Posterior cingulate gyrus (tissue), 11 donors: ENCODE results near the gene MAD1L1.

Experiments used
- DNase-seq, 10 donors: peaks; one replicate each; pipeline versions ENCODE4 v3.0.0 to v3.0.0-alpha.2; 2020 to 2021; ENCODE audit warnings: mixed read lengths in 3 of 10
- intact Hi-C: fragments of 100-400 bp; cut with DNase I; formaldehyde crosslinking; loops from one replicate; pipeline ENCODE4 v1.15.1; 2023

The MAD1L1 gene

GRCh38 chr7:2083362-2083761, 149.4 kb downstream of the MAD1L1 start:
- intact Hi-C loops: no loop called here

GRCh38 chr7:2082139-2082998, 150.4 kb downstream of the MAD1L1 start:
- peak in 3 of 10 donors; percentile 37 to 91 (median 68) for DNase-seq
- intact Hi-C loops: no loop called here

More at GRCh38 chr7:2083362-2083761, 149.4 kb downstream of the MAD1L1 start:
- DNase-seq: peak in 1 of 10 donors; percentile 84

GRCh38 chr7:2081526-2082135, 151.1 kb downstream of the MAD1L1 start:
- intact Hi-C loops: no loop called here
- DNase-seq: peak in 1 of 10 donors; percentile 77

- intact Hi-C loops: no loop called here
- DNase-seq: no peak
Measured at GRCh38 chr7:2080477-2080876, 152.3 kb downstream of the MAD1L1 start.

- DNase-seq: no peak
- intact Hi-C loops: no loop called here
Measured at GRCh38 chr7:2080060-2080387, 152.7 kb downstream of the MAD1L1 start.

GRCh38 chr7:2079332-2080059, 153.2 kb downstream of the MAD1L1 start:
- intact Hi-C loops: no loop called here
- DNase-seq: no peak

GRCh38 chr7:2078899-2079298, 153.8 kb downstream of the MAD1L1 start:
- peak in 1 of 10 donors; percentile 81 for DNase-seq
- intact Hi-C loops: no loop called here

- intact Hi-C loops: no loop called here
- peak in 1 of 10 donors; percentile 73 for DNase-seq
Measured at GRCh38 chr7:2076649-2077064, 156.1 kb downstream of the MAD1L1 start.

GRCh38 chr7:2075811-2076210, 156.9 kb downstream of the MAD1L1 start:
- intact Hi-C loops: no loop called here
- DNase-seq: peak in 1 of 10 donors; percentile 77

GRCh38 chr7:2074691-2075090, 158.1 kb downstream of the MAD1L1 start:
- intact Hi-C loops: no loop called here

GRCh38 chr7:2072798-2073197, 159.9 kb downstream of the MAD1L1 start:
- peak in 1 of 10 donors; percentile 67 for DNase-seq
- intact Hi-C loops: no loop called here

More at GRCh38 chr7:2074691-2075090, 158.1 kb downstream of the MAD1L1 start:
- DNase-seq: no peak

GRCh38 chr7:2072042-2072441, 160.7 kb downstream of the MAD1L1 start:
- intact Hi-C loops: no loop called here

GRCh38 chr7:2071133-2071832, 161.5 kb downstream of the MAD1L1 start:
- intact Hi-C loops: no loop called here
- DNase-seq: no peak

More at GRCh38 chr7:2072042-2072441, 160.7 kb downstream of the MAD1L1 start:
- DNase-seq: no peak

- DNase-seq: peak in 1 of 10 donors; percentile 71
- intact Hi-C loops: no loop called here
Measured at GRCh38 chr7:2070151-2070763, 162.5 kb downstream of the MAD1L1 start.

- DNase-seq: peak in 8 of 10 donors; percentile 29 to 91 (median 51)
- intact Hi-C loops: no loop called here
Measured at GRCh38 chr7:2069472-2069860, 163.3 kb downstream of the MAD1L1 start.

GRCh38 chr7:2068693-2069471, 163.9 kb downstream of the MAD1L1 start:
- intact Hi-C loops: no loop called here

GRCh38 chr7:2066251-2066919, 166.4 kb downstream of the MAD1L1 start:
- intact Hi-C loops: no loop called here

More at GRCh38 chr7:2068693-2069471, 163.9 kb downstream of the MAD1L1 start:
- DNase-seq: peak in 1 of 10 donors; percentile 66

GRCh38 chr7:2065528-2065927, 167.2 kb downstream of the MAD1L1 start:
- DNase-seq: no peak
- intact Hi-C loops: no loop called here

More at GRCh38 chr7:2066251-2066919, 166.4 kb downstream of the MAD1L1 start:
- no peak for DNase-seq
